T-helper 1 cell treated with Interleukin-12 subunit alpha and Interleukin-12 subunit beta and Interleukin-4 antibody, amounts not matched to agents 30 μg/mL and 1 μg/mL, for 36 hours (primary cell): ENCODE measurements around the gene ASPRV1.
"Not testable (repeated sequence)": the region's sequence is repeated elsewhere in the genome, so short reads cannot be mapped to it uniquely, and the experiment has no call there.

ENCODE experiments used
- H3K27ac Mint-ChIP-seq: one replicate; pipeline ENCODE4 v1.8.0; 2021; ENCODE audit warnings: mild to moderate bottlenecking, mixed read lengths
- H3K27me3 Mint-ChIP-seq: one replicate; pipeline ENCODE4 v1.8.0; 2021; ENCODE audit warnings: low read depth, mixed read lengths
- H3K36me3 Mint-ChIP-seq: one replicate; pipeline ENCODE4 v1.8.0; 2021; ENCODE audit warnings: low read depth, mixed read lengths
- H3K4me1 Mint-ChIP-seq: one replicate; pipeline ENCODE4 v1.8.0; 2021; ENCODE audit warnings: low read depth, mixed read lengths
- H3K4me3 Mint-ChIP-seq: one replicate; pipeline ENCODE4 v1.8.0; 2021; ENCODE audit warnings: mild to moderate bottlenecking, moderate library complexity, mixed read lengths
- H3K9me3 Mint-ChIP-seq: one replicate; pipeline ENCODE4 v1.8.0; 2021; ENCODE audit warnings: mixed read lengths

Gene ASPRV1

DNA sequence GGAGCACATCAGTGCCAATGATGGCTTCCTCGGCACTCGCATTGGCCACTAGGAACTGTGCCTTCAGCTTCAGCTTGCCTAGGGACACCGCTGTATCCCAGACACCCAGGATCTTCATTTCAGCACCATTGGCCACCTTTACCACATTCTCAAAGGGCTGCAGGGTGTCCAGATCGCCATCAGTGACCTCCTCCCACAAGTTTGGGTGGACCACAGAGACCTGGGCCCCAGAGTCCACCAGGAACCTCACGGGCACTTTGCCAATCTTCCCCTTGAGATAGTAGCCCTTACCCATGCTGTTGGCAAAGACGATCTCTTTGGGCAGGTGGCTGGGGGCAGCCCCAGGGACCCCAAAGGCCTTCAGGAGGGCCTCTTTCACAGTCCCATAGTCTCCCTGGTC lies 610 bp downstream of the ASPRV1 start:
- Mint-ChIP-seq H3K36me3 (peaks cover 2% of the 10 kb centered on the region), H3K4me3 (no peak overlapping the region), H3K27ac (no peak overlapping the region), H3K27me3 (peaks cover 31% of the 10 kb centered on the region), H3K4me1 (peaks cover 19% of the 10 kb centered on the region), H3K9me3 (no peaks in the 10 kb centered on the region)

DNA sequence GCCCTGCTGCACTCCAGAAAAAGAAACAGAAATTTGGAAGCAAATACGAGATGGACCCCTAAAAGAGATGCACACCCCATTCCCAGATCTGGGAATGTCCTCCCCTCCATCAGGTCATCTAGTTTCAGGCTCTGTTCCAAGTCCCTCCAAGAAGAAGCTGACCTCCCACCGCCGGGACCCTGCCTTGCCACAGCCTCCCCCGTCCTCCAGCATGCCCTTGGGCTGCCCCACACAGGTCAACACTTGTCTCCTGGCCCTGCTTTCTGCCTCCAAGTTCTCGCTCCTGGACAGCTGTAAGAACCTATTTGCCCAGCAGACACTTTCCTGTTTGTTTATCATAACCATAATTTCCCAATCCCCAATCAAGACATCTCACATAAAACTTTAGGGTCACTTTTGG lies 2.0 kb downstream of the ASPRV1 start:
- no peak overlapping the region for H3K27ac Mint-ChIP-seq
- H3K4me3 Mint-ChIP-seq = no peak overlapping the region
- peaks cover 18% of the 10 kb centered on the region for H3K4me1 Mint-ChIP-seq
- H3K9me3 Mint-ChIP-seq = no peaks in the 10 kb centered on the region
- H3K27me3 Mint-ChIP-seq = peaks cover 39% of the 10 kb centered on the region
- H3K36me3 Mint-ChIP-seq = peaks cover 3% of the 10 kb centered on the region

GRCh38 chr2:69958480-69958879 lies 3.0 kb downstream of the ASPRV1 start:
- peaks cover 2% of the 10 kb centered on the region for H3K36me3 Mint-ChIP-seq
- no peak overlapping the region for H3K27ac Mint-ChIP-seq
- H3K4me3 Mint-ChIP-seq = no peak overlapping the region
- peaks cover 40% of the 10 kb centered on the region for H3K27me3 Mint-ChIP-seq
- H3K9me3 Mint-ChIP-seq = no peaks in the 10 kb centered on the region
- peaks cover 14% of the 10 kb centered on the region for H3K4me1 Mint-ChIP-seq

DNA sequence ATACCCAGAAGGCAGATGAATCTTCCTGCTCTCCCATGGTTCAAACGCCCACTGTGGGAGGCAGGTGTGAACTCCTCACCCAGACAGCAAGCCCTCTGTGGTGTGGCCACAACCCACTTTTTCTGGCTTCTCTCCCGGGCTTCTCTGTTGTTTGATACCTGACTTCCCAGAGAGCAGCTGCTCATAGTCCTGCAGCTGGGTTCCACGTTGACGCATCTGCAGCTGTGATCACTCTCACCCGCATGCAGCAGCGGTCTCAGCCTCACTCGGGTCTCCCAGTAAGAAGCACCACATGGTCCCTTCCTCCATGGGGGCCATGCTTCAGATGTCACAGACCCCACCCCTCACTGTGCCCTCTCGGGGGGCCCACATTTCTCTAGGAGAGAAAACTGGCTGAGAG lies 3.5 kb downstream of the ASPRV1 start:
- no peaks in the 10 kb centered on the region for H3K9me3 Mint-ChIP-seq
- peaks cover 2% of the 10 kb centered on the region for H3K36me3 Mint-ChIP-seq
- peaks cover 14% of the 10 kb centered on the region for H3K4me1 Mint-ChIP-seq
- H3K4me3 Mint-ChIP-seq = no peak overlapping the region
- H3K27me3 Mint-ChIP-seq = peaks cover 40% of the 10 kb centered on the region
- no peak overlapping the region for H3K27ac Mint-ChIP-seq

GRCh38 chr2:69956475-69956979 lies 4.9 kb downstream of the ASPRV1 start:
- Mint-ChIP-seq H3K36me3 (peaks cover 2% of the 10 kb centered on the region), H3K4me1 (peaks cover 20% of the 10 kb centered on the region), H3K4me3 (no peak overlapping the region), H3K27me3 (peaks cover 40% of the 10 kb centered on the region), H3K9me3 (no peaks in the 10 kb centered on the region), H3K27ac (no peak overlapping the region)

GRCh38 chr2:69955029-69955428 lies 6.4 kb downstream of the ASPRV1 start:
- Mint-ChIP-seq H3K9me3 (no peaks in the 10 kb centered on the region), H3K4me3 (no peak overlapping the region), H3K27ac (no peak overlapping the region), H3K27me3 (peaks cover 40% of the 10 kb centered on the region), H3K4me1 (peaks cover 23% of the 10 kb centered on the region), H3K36me3 (peaks cover 2% of the 10 kb centered on the region)

GRCh38 chr2:69954084-69954483 lies 7.3 kb downstream of the ASPRV1 start:
- Mint-ChIP-seq H3K27ac (no peak overlapping the region), H3K36me3 (peaks cover 2% of the 10 kb centered on the region), H3K27me3 (peaks cover 31% of the 10 kb centered on the region), H3K9me3 (no peaks in the 10 kb centered on the region), H3K4me3 (no peak overlapping the region), H3K4me1 (peaks cover 23% of the 10 kb centered on the region)

GRCh38 chr2:69952336-69953115 lies 8.9 kb downstream of the ASPRV1 start:
- no peak overlapping the region for H3K27ac Mint-ChIP-seq
- no peak overlapping the region for H3K4me3 Mint-ChIP-seq
- H3K9me3 Mint-ChIP-seq = no peaks in the 10 kb centered on the region
- peaks cover 2% of the 10 kb centered on the region for H3K36me3 Mint-ChIP-seq
- peaks cover 26% of the 10 kb centered on the region for H3K27me3 Mint-ChIP-seq
- H3K4me1 Mint-ChIP-seq = peaks cover 22% of the 10 kb centered on the region

DNA sequence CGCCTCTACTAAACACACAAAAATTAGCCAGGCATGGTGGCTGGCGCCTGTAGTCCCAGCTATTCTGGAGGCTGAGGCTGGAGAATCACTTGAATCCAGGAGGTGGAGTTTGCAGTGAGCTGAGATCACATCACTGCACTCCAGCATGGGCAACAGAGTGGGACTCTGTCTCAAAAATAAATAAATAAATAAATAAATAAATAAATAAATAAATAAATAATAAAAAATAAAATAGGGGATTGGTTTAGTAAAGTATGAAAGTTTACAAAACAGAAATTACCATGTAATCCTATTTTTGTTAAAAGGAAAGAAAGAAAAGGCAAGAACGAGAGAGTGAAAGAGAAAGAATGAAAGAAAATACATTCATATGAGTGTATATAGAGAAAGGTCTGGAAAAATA lies 10.8 kb downstream of the ASPRV1 start:
- peaks cover 36% of the 10 kb centered on the region for H3K4me1 Mint-ChIP-seq
- H3K27ac Mint-ChIP-seq = not testable (repeated sequence)

DNA sequence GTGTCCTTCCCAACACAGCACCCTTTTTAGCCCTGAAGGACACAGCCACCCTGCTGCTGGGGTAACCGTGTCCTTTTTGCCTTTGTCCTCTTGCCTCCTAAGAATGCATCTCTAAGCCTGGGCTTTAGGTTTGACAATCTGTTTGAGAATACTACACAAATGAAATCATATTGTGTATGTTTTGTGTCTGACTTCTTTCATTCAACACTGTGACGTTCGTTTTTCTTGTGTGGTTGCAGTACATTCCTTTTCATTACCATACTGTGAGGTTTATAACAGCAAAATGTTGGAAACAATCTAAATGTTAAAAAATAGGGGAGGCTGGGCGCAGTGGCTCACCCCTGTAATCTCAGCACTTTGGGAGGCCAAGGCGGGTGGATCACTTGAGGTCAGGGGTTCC lies 11.2 kb downstream of the ASPRV1 start:
- H3K9me3 Mint-ChIP-seq = no peaks in the 10 kb centered on the region
- peak overlapping the region; percentile 43 for H3K27ac Mint-ChIP-seq
- peaks cover 41% of the 10 kb centered on the region for H3K4me1 Mint-ChIP-seq
- no peak overlapping the region for H3K4me3 Mint-ChIP-seq
- H3K27me3 Mint-ChIP-seq = peaks cover 4% of the 10 kb centered on the region
- H3K36me3 Mint-ChIP-seq = peaks cover 5% of the 10 kb centered on the region

More for the DNA sequence above, 10.8 kb downstream of the ASPRV1 start:
- not testable (repeated sequence) for H3K4me3 Mint-ChIP-seq, H3K9me3 Mint-ChIP-seq, H3K27me3 Mint-ChIP-seq, H3K36me3 Mint-ChIP-seq

GRCh38 chr2:69948963-69949645 lies 12.3 kb downstream of the ASPRV1 start:
- H3K9me3 Mint-ChIP-seq = no peaks in the 10 kb centered on the region
- no peak overlapping the region for H3K4me3 Mint-ChIP-seq
- peak overlapping the region; percentile 1 for H3K27ac Mint-ChIP-seq
- no peaks in the 10 kb centered on the region for H3K27me3 Mint-ChIP-seq
- H3K4me1 Mint-ChIP-seq = peaks cover 46% of the 10 kb centered on the region
- peaks cover 11% of the 10 kb centered on the region for H3K36me3 Mint-ChIP-seq

DNA sequence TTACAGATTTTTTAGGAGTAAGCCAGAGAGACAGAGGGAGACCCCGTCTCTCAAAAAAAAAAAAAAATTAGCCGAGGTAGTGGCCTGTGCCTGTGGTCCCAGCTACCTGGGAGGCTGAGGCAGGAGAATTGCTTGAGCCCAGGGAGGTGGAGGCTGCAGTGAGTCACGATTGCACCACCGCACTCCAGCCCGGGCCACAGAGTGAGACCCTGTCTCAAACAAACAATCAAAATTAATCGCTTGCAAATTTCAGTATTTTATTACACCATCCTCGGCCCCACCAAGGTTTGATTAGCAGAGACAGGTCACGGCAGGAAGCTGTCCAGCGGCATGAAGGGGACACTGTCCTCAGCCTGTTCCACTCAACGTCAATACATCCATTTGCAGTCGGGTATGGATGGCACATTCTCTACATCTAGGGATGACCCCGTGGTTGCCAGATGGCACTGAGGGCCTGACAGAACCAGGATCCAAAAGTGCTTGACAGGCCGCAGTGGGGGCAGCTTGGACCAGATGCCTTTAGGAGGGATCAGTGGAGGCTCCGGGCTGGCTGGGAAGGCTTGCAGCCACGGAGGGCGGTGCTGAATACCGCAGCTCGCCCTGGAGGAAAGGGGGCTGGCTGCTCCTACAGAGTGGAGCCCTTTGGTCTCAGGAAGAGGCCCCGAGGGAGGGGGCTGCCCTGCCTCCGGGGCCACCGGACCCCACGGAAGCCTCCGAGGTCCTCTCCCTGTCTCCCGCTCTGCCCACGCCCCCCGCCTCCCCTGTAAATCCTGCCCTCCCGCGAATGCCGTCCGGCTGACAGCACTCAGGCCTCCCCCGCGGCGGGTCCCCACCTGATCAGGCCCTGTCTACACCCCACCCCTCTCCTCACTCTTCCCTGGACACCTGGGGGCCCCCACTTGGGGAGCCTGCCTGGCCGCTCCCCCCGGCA lies 13.1 kb downstream of the ASPRV1 start:
- no peaks in the 10 kb centered on the region for H3K9me3 Mint-ChIP-seq
- H3K4me1 Mint-ChIP-seq = peaks cover 51% of the 10 kb centered on the region
- H3K27me3 Mint-ChIP-seq = no peaks in the 10 kb centered on the region
- H3K4me3 Mint-ChIP-seq = no peak overlapping the region
- H3K36me3 Mint-ChIP-seq = peaks cover 19% of the 10 kb centered on the region
- no peak overlapping the region for H3K27ac Mint-ChIP-seq

- Mint-ChIP-seq H3K27ac (peak overlapping the region; percentile 95), H3K9me3 (no peaks in the 10 kb centered on the region), H3K27me3 (no peaks in the 10 kb centered on the region), H3K36me3 (peaks cover 24% of the 10 kb centered on the region), H3K4me3 (no peak overlapping the region), H3K4me1 (peaks cover 48% of the 10 kb centered on the region)
These were observed 14.0 kb downstream of the ASPRV1 start for GRCh38 chr2:69947325-69947931.
